Muscle of arm (tissue), 12 donors: ENCODE results near the gene TMEM127. TPM values are rescaled to one million over a fixed set of nuclear protein-coding genes. Genes with fewer than 3 reads are reported as not detected.
"Not testable (repeated sequence)": the region's sequence is repeated elsewhere in the genome, so short reads cannot be mapped to it uniquely, and the experiment has no call there.

ENCODE experiments used
- DNase-seq: peaks from one replicate; pipeline ENCODE4 v3.0.0-alpha.2; 2013
- polyA plus RNA-seq, 12 donors: library from polyadenylated mRNA; unstranded; fragments of 120-200 nt; gene quantifications; one replicate each; pipeline ENCODE4 v1.2.1, GENCODE V29; 2013; ENCODE audit not compliant: insufficient read length in 12 of 12

Gene TMEM127
- polyA plus RNA-seq, 12 donors: 23.1 to 41.1 (median 27.3) TPM; not detected in 1

DNA sequence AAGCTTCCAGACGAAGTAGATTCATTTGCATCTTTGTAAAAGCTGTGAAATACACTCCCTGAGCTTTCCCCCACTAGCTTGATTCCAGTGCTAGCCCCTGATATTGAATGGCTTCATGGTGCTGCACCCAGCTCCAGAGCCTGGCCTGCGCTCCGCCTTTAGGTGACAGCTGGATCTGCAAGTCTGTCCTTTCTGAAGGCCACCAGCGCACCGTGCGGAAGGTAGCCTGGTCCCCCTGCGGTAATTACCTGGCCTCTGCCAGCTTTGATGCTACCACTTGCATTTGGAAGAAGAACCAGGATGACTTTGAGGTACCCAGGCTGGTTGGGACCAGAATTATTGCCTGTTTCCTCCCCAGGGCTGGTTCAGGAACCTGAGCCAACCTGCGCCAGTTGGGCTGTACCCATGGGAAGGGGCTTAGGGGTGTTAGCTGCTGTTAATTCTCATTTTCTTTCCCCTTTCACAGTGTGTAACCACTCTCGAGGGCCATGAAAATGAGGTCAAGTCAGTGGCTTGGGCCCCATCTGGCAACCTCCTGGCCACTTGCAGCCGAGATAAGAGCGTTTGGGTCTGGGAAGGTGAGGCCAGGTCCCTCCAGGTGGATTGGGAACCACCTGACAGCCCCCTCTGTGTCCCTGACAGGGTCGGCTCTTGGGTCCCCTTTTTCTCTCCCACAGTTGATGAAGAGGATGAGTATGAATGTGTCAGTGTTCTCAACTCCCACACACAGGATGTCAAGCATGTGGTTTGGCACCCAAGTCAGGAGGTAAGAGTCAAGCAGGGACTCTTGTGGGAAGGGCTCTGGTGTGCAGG, 1.6 kb upstream of the TMEM127 start:
- DNase-seq: no peak

DNA sequence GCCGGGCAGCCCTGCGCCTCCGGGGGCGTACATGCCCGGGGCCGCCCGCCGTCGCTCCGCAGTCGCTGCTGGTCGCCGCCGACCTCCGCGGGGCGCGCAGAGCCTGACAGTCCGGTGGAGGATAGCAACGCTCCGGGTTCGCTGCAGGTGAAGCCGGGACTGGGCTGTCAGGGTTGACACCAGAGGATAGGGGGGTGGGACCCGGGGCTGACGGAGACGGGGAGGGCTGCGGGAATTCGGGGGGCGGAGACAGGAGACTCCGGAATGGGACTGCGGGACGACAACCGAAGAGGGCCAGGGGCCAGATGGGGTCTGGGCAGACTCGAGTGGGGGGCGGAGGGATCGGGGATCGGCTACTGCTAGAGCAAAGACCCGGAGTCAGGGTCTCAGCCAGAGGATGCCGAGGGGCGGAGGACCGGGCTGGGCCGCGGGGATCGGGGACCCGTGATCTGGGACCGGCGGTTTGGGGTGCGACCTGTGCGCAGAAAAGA, 403 bp downstream of the TMEM127 start:
- DNase-seq: no peak

DNA sequence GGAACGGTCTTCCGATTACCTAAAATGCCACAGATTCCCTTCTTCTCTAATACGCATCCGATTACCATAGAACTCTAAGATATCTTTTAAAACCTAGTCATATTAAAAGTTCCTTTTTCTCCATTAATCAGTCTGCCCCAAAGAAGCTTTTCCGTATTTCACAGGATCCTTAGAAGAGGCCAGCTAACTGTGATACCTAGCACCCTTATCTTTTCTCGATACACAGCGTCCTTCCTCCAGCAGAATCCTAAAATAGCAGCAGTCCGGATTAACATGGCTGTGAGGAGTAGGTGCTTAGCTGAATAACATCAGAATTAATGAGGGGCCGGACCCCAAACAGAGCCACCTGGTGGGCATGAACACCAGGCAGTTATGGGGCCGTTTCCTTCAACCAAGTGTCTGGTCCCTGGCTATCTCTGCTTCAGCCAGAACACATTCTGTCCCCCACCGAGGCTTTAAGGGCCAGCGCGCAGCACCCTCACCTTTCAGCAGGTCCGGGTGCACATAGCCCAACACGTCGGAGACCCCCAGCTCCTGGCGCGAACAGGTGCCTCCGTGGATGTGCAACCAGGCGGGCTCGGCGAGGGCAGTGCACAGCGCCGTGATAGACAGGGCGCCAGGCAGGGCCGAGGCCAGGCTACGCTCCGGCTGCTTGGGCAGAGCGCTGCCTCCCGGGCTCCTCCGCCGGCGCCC, 995 bp downstream of the TMEM127 start:
- no peak for DNase-seq

DNA sequence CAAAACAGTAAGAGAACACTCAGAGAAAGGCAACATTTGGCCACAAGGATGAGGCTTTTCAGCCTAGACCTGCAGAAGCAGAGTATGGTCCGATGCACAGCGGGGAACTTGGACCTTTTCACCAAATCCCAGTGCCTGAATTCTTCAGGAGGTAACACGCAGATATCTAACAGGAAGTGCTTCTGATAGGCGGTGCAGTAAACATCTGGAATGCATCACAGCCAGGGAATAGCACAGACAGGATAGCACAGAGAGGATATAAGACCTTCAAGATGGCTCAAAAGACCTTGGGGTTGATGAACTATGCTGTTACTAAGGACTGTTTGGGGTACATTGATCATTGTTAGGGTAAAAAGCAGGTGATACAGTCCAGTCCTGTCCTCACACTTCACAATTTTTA, 1.7 kb downstream of the TMEM127 start:
- no peak for DNase-seq

DNA sequence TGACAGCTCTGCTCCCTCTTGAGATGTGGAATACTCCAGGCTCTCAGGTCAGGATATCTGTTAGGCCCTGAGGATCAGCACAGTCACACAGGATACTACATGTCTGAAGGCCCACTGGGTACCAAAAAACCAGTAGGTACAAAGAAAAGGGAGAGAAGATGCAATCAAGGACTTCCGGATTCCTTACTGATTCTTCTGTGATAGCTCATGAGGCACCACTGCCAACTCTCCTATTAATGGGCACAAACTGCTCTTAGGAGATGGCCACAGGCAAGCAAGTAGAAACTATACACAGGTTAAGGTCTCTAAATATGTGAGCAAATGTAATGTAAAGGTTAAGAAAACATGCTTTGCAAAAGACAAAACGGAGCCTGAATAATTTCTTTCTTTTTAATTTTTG, 3.5 kb downstream of the TMEM127 start:
- no peak for DNase-seq

DNA sequence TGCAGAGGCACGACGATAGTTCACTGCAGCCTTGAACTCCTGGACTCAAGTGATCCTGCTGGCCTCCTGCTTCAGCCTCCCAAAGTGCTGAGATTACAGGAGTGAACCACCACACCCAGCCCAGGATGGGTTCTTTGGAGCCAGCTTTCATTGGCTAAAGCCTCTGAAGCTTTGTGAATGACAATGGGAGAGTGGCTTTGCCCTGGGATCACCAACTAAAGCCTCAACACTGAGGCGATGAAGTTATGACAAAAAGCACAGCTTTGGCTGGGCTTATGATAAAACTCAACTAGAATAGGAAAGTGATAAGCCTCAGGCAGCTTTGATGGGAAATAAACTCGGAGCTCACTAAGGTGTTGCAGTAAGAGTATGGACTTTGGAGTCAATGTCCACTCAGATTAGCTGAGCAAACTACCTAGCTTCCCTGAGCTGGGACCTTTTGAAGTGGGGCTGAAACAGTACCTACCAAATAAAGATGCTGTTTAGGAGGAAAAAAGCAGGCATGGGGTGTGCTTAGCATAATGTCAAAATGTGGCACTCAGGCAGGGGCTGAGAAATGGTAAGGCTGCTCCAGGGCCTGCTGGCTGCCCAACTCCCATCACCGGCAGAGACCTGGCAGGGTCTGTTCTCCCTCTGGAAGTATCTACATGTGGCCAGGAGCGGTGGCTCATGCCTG, 4.3 kb downstream of the TMEM127 start:
- DNase-seq: no peak

DNA sequence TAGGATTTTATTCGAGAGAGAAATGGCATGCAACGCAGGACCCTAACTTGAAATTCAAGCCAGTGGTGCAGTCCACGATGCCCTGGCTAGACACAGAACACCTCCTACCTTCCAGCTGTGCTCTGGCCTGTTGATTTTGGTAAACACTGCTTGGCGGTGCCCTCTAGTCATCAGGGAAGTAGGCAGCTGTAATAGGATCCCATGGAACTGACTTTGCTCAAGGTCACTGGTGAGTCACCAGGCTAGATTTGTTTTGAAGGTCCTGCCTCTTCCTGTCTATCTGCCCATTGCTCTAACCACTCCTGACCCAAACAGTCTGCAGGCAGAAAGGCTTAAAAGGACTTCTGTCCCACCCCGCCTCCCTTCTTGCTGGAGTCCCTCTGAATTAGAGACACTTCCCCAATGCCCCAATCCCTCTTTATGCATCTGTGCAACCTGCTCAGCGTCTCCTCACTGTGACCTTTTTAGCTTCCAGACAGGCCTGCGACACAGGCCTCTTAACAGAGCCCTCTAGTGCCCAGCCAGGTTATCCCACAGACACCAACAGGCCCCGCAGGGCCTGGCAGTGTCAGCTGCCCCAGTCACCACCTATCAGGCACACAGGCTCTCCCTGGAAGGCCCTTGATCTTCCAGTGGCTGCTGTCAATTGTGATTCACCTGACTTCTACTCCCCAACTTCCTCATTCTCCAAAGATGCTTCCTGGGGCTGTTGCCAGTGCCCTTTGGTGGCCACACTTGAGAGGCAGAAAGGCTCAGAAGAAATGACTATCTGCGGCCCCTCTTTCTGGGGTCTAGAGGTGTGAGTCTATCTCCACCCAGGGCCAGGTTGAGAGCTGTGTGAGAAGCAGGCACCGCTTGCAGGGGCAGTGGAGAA, 5.2 kb downstream of the TMEM127 start:
- no peak for DNase-seq

DNA sequence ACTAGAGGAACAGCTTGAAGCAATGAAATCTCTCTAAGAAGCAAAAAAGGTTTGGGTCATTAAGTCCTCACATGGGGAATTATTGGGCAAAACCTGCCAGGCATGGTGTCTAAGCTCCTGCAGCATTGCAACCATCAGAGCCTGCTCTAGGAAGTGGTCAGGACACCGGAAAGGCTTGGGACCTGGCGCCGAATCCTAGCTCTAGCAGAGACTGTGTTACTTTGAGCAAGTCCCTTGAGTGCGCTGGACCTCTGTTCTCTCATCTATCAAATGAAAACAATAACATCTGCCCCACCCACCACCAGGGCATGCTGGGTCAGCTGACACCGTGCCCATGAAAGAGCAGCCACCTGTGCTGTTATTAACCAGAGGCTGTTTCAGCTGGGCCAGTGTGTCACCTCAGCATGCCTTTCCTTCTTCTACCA, 6.3 kb downstream of the TMEM127 start:
- no peak for DNase-seq

DNA sequence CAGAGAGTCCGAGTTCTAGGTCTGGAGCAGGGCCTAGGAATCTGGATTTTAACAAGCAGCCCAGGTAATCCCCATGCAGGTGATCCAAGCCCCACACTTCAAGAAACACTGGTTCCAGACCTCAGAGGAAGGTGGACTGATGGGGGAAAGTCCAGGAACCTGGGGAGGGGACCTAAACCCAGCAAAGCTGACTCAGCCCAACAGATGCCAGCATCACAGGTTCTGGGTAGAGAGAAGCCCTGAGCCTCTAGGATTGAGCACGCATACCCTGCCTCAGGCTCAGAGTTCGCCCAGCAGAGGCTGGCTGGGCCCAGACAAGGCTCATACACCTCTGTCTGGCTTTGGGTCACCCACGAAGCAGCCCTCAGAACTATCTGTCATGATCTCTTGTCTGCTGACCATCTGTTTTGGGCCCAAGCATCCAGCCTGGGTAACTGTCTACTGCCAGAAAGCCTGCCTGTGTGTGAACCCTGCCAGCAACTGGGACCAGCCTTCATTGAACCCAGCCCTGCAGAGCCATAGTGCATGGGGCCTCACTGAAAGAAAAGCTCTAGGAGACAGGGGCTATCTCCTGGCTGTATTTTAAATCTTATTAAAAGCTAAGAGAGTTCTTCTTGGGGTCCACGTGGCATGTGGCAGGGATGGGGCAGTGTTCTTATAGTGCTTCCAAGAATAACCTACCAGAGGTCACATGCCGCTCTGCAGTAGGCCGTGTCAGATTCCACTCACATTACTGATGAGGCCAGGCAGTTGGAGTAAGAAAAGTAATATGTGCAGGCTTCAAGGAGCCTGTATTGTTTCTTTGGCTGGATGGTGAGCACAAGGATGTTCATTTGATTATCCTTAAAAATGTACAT, 7.4 kb downstream of the TMEM127 start:
- DNase-seq: no peak

DNA sequence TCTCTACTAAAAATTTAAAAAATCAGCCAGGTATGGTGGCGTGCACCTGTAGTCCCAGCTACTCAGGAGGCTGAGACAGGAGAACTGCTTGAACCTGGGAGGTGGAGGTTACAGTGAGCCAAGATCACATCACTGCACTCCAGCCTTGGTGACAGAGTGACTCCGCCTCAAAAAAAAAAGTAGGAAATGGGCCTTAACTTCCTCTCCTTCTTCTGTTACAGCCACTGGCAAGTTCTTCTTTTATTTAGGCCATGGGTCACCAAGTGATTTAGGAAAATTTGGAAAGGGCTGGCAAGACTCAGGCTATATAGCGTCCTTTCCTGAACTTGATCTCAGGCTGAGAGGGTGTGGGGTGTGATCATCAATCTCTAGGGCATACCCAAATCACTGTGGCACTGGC, 8.1 kb downstream of the TMEM127 start:
- not testable (repeated sequence) for DNase-seq

DNA sequence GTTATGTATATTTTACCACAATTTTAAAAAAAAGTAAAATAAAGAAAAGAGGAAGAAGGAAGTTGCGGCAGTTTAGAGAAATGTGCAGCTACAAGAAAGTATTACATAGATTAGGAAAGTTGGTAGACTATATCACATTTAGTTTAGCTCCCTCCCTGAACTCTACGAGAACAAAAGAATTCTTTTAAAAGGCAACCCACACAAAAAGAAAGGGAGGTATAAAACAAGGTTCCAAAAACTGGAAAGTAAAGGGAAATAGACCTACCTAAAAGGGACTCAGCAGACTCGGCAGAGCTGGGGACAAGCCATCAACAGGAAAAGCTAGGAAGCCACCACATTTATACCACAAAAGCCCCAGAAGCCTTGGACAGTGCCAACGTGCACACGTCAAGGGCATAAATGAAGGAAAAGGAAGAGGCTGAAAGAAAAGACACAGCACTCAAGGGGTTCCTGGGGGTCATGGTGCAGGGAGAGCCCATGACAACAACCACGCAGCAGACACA, 9.1 kb downstream of the TMEM127 start:
- DNase-seq: no peak

DNA sequence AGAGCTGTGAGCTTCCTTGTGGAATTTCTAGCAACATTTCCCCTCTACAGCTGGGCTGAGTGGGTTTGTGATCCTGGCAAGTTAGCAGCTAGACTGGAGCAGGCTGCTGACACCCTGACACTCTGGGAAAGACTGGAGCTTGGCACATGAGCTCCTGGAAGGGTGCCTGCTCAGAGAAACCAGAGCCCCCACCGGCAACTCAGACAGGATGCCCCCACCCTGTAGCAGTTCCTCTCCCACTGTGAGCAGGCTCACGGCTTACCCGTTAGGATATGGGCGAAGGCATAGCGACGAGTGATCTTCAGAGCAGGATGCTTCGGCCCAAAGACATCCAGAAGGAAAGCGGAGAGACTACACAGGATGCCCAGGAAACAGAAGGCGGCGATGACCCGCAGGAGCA, 11.2 kb downstream of the TMEM127 start:
- no peak for DNase-seq

DNA sequence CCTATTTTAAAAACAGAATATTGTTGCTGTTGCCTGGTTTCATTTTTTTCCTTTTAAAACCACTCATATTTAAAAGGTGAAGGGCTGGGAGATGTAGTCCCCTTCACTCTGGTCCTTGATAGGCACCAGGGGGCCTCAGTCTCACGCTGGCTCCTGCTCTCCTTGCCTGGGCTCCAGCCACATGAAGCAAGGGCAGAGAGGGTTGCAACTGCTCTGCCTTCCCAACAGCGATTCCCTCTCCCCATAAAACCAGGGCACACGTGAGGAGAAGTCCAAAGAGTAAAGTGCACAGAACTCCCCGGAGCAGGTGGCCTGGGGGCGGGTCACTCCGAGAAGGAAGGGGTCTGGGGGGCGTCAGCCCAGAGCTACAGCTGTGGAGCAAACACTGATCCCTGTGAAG, 12.8 kb downstream of the TMEM127 start:
- no peak for DNase-seq

DNA sequence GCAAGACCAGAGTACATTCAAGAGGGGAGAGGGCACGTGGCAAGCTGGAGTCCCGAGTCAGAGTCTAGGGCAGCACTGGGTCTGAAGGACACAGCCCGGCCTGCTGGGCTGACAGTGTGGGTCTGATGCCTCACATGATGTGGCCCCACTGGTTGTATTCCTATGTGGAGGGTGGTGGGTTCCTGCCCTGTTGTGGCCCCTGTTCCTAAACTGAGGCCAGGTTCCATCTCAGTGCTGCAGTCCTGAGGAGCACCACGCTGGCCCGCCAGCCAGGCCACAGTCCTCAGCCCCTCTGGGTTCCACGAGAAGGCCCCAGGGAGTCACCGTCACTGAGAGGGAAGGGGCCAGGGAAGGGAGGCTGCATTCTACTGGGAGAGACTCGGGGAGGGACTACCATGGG, 13.3 kb downstream of the TMEM127 start:
- no peak for DNase-seq

DNA sequence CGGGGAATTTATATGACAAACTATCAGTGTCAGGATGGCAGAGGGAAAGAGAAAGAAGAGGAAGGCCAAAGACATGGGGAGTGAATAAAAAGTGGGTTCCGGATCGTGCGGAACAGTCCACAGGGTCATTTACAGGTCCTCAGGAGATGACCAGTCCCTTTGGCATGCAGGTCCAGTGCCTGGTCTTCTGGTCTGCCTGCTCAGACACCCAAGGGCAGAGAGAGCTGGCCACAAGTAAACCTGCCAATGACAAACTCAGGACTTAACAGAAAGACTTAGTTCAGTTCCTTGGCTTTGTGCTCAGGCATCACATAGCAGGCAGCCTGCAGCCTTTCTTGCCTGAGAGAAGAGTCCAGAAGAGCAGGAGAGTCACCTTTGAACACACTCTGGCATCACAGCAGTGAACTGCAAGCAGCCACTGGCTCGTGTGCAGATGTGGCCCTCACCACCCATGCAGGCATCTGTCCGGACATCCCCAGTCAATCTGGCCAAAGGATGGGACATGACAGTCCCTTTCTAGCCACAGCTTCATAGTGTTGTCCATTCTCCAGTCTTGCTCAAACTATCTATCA, 14.0 kb downstream of the TMEM127 start:
- no peak for DNase-seq

DNA sequence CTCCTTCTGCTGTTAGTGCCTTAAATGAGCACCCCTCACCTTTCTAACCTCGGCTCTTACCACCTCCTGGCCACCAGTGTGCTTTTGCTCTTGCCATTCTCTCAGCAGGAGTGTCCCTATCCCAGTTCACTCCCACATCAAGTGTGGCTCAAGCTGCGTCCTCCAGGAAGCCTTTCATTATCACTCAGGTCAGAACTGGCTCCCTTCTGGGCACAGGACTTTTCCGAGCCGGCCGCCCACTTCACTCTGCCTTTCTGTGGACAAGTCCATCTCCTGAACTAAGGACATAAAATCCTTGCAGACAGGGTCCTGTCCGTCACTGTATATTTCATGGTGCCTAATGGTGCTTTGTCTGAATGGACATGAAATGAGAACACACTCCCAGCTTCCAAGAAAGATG, 15.6 kb downstream of the TMEM127 start:
- DNase-seq: no peak

DNA sequence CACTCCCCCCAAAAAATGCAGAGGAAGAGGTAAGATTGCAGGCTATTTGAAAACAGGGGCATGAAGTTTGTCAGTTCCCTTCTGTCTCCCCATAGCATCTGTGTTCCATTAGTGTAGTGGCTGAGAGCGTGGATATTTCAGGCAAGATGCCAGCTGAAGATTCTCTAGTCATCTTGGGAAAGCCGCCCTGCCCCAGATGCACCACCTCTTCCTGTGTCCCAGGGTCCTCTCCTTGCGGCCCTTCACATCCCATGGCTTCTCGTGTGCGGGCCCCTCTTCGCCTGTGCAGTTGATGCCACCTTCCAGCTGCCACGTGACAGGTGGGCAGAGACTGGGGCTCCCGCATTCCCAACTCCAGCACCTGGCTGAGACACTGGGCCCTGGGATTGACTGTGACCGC, 16.1 kb downstream of the TMEM127 start:
- DNase-seq: peak; percentile 74

DNA sequence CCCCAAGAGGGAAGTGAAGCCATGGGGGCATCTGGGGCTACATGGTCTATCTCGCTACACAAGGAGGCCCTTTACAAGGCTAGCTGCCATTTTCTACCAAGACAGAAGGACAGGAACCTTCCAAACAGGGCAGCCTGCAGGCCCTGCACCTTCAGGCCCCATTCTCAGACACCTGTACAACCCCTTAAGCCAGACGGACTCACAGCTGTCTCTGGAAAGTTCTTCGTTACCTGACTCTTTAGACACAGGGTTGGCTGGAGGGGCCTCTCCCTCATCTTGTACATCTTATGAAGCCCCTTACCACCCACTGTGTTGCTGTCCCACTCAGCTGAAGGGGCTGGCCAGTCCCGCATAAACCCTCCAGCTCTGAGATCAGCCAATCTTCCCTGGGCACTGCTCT, 17.2 kb downstream of the TMEM127 start:
- no peak for DNase-seq

DNA sequence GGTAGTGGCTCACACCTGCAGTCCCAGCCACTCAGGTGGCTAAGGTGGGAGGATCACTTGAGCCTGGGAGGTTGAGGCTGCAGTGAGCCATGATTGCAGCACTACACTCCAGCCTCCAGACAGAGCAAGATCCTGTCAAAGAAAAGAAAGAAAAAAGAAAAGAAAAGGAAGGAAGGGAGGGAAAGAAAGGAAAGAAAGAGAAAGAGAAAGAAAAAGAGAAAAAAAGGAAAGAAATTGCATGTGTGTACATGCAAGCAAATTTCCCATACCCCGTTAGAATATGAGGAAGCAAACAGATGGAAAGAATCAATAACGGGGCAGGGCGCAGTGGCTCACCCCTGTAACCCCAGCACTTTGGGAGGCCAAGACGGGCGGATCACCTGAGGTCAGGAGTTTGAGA, 17.9 kb downstream of the TMEM127 start:
- DNase-seq: no peak

DNA sequence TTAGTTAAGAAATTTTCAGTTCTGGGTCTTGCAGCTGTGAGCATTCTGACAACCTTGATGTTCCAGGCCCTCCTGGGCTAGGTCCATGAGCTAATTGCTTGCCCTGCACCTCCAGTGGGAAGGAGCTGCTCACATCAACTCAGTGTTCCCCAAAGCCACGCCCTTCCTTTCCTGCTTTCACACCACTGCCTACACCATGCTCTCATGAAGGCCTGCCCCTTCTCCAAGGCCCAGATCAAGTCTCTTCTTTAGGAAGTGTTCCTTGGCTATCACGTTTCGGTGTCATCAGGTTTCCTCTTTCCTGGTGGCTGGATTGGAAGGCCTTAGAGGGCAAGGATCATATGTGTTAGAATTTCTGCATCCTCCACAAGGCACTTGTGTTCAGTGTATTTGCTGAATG, 18.8 kb downstream of the TMEM127 start:
- DNase-seq: no peak
